DOHH2 (cell line): Measurements from ENCODE around the gene TMCO5A.

Experiments used
- H3F3A ChIP-seq: fragments of 200-600 bp; sonication (generic), shearing (Covaris generic); 2 replicates; pipeline ENCODE4 v1.6.0; 2016; ENCODE audit warnings: antibody characterized with exemption, mild to moderate bottlenecking; ENCODE audit not compliant: control insufficient read depth, insufficient read depth
- H3K27ac ChIP-seq: fragments of 200-600 bp; sonication (generic); 2 replicates; pipeline ENCODE4 v1.5.1; 2014; ENCODE audit warnings: low read depth, mild to moderate bottlenecking, low read length, moderate library complexity
- H3K27me3 ChIP-seq: fragments of 200-600 bp; sonication (generic); 2 replicates; pipeline ENCODE4 v1.6.1; 2014; ENCODE audit warnings: mild to moderate bottlenecking, low read length, mixed read lengths; ENCODE audit not compliant: control insufficient read depth
- H3K36me3 ChIP-seq: fragments of 200-600 bp; sonication (generic); 2 replicates; pipeline ENCODE4 v1.6.1; 2014; ENCODE audit warnings: mild to moderate bottlenecking, low read length, moderate library complexity, mixed read lengths; ENCODE audit not compliant: control insufficient read depth
- H3K4me1 ChIP-seq: fragments of 200-600 bp; sonication (generic); 2 replicates; pipeline ENCODE4 v1.6.1; 2014; ENCODE audit warnings: mild to moderate bottlenecking, low read length, mixed read lengths; ENCODE audit not compliant: control insufficient read depth
- H3K4me2 ChIP-seq: fragments of 200-600 bp; sonication (generic); 2 replicates; pipeline ENCODE4 v1.6.0; 2014; ENCODE audit warnings: mild to moderate bottlenecking, low read length, moderate library complexity
- H3K4me3 ChIP-seq: fragments of 200-600 bp; sonication (generic); 2 replicates; pipeline ENCODE4 v1.5.1; 2014; ENCODE audit warnings: mild to moderate bottlenecking, low read length, mixed read lengths
- H3K79me2 ChIP-seq: fragments of 200-600 bp; sonication (generic); 2 replicates; pipeline ENCODE4 v1.6.1; 2014; ENCODE audit warnings: mild to moderate bottlenecking, low read length, mixed read lengths; ENCODE audit not compliant: control insufficient read depth
- H3K9me2 ChIP-seq: fragments of 200-600 bp; sonication (generic); replicated peaks from 2 replicates; pipeline ENCODE4 v1.6.1; 2014; ENCODE audit warnings: mild to moderate bottlenecking, low read length, mixed read lengths; ENCODE audit not compliant: control insufficient read depth
- H3K9me3 ChIP-seq: fragments of 200-600 bp; sonication (generic); 2 replicates; pipeline ENCODE4 v1.6.1; 2014; ENCODE audit warnings: antibody characterized with exemption, low read length, mixed read lengths; ENCODE audit not compliant: control insufficient read depth, insufficient read depth
- H4K20me1 ChIP-seq: fragments of 200-600 bp; sonication (generic); 2 replicates; pipeline ENCODE4 v1.6.0; 2014; ENCODE audit warnings: low read depth, mild to moderate bottlenecking, antibody characterized with exemption, low read length, moderate library complexity; ENCODE audit not compliant: control insufficient read depth, insufficient read depth
- EZH2phosphoT487 ChIP-seq: fragments of 200-600 bp; sonication (generic); IDR thresholded peaks from 2 replicates; pipeline ENCODE4 v1.6.1; 2017; ENCODE audit warnings: borderline replicate concordance, mild to moderate bottlenecking, antibody characterized with exemption, low read length, moderate library complexity, mixed read lengths
- TF ChIP-seq, protein P1 (sequence below): fragments of 200-600 bp; sonication (generic); IDR thresholded peaks from one replicate; pipeline ENCODE4 v1.5.1; 2014; ENCODE audit warnings: antibody characterized with exemption, mild to moderate bottlenecking, low read depth, low read length; ENCODE audit not compliant: poor library complexity, severe bottlenecking

The TMCO5A gene

DNA sequence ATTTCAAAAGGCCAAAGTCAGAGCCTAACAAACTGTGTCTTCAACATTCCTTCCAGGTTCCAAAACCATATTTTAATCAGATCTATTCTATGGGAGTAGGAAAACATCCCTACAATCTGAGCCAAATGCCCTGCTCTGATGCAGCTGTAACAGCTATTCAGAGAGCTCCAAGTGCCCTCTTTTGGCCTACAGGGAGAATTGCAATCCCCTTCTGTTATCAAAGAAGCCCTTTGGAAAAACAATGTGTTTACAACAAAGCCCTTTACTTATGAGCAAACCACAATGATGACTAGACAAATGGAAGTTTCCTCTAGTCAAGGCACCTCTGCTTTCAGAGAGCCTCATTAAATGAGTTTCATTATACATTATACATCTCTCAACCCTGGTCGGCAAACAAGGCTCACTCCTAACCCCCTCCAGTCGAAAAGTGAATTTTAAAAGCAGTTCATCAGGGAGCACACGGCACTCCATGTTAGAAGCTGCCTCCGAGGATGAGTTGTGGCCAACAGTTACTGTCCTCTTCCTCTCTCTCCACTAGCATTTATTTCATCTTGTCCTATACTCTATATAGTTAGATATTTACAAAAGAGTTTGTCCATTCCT is 42.6 kb upstream of the TMCO5A start:
- H3K9me3 ChIP-seq, result no peaks in the 10 kb centered on the region
- H3K27ac ChIP-seq, result no peak overlapping the region
- no peaks in the 10 kb centered on the region for H3K79me2 ChIP-seq
- no peaks in the 10 kb centered on the region for H3K4me1 ChIP-seq
- H3F3A ChIP-seq, result no peaks in the 10 kb centered on the region
- H3K9me2 ChIP-seq, result no peaks in the 10 kb centered on the region
- TF ChIP-seq EZH2phosphoT487, result no peak
- TF ChIP-seq, protein P1, sequence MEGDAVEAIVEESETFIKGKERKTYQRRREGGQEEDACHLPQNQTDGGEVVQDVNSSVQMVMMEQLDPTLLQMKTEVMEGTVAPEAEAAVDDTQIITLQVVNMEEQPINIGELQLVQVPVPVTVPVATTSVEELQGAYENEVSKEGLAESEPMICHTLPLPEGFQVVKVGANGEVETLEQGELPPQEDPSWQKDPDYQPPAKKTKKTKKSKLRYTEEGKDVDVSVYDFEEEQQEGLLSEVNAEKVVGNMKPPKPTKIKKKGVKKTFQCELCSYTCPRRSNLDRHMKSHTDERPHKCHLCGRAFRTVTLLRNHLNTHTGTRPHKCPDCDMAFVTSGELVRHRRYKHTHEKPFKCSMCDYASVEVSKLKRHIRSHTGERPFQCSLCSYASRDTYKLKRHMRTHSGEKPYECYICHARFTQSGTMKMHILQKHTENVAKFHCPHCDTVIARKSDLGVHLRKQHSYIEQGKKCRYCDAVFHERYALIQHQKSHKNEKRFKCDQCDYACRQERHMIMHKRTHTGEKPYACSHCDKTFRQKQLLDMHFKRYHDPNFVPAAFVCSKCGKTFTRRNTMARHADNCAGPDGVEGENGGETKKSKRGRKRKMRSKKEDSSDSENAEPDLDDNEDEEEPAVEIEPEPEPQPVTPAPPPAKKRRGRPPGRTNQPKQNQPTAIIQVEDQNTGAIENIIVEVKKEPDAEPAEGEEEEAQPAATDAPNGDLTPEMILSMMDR, result peak; percentile 69
- H3K36me3 ChIP-seq, result no peaks in the 10 kb centered on the region
- no peaks in the 10 kb centered on the region; the same call in 1 of the 2 replicates for H3K27me3 ChIP-seq
- H4K20me1 ChIP-seq, result no peaks in the 10 kb centered on the region
- H3K4me3 ChIP-seq, result no peak overlapping the region
- H3K4me2 ChIP-seq, result no peak overlapping the region

DNA sequence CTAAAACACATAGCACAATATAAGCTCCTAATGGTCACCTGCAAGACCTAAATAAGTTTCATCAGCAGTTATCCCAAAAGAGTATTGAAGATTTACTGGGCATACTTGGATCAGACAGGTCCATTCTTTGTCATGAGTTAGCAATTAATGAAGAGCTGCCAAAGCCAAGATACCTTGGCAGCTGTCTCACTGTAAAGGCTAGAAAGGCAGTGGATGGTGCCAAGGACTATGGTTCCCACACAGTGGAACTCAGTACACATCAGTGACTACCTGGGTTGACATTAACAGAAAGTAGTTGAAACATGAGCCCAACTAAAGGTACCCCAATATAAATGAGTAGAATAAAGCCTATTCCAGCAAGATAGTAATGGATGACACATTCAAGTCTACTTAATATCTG is 41.1 kb upstream of the TMCO5A start:
- Histone ChIP-seq H3K27me3 (no peaks in the 10 kb centered on the region; the same call in 1 of the 2 replicates), H3K4me3 (no peak overlapping the region), H3F3A (no peaks in the 10 kb centered on the region), H3K9me3 (no peaks in the 10 kb centered on the region), H3K4me1 (no peaks in the 10 kb centered on the region), H3K9me2 (no peaks in the 10 kb centered on the region), H3K27ac (no peak overlapping the region), H3K36me3 (no peaks in the 10 kb centered on the region), H3K4me2 (no peak overlapping the region), H3K79me2 (no peaks in the 10 kb centered on the region), H4K20me1 (no peaks in the 10 kb centered on the region)
- no peak for TF ChIP-seq EZH2phosphoT487
- TF ChIP-seq, protein P1, result no peak

DNA sequence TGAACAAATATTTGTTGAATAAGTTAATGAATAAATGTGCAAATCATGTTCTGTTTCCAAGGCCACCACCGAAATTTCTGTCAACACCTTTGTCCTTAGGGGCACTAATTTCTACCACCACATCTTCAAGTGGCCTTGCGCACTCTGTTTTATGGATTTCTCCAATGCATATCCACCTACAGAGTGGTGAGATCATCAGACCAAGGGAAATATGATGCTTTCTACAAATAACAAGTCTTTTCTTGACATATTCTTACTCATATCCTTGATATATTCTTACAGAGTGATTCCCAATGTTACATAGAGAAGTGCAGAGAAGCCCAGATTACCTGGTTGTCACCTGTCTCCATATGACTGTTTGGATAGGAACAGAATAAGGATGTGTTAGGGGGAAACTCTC is 36.1 kb upstream of the TMCO5A start:
- TF ChIP-seq, protein P1, result no peak
- TF ChIP-seq EZH2phosphoT487, result no peak
- H4K20me1 ChIP-seq, result no peaks in the 10 kb centered on the region
- no peaks in the 10 kb centered on the region for H3K36me3 ChIP-seq
- H3K4me1 ChIP-seq, result no peaks in the 10 kb centered on the region
- no peaks in the 10 kb centered on the region for H3K79me2 ChIP-seq
- H3K4me2 ChIP-seq, result no peak overlapping the region
- no peaks in the 10 kb centered on the region for H3K9me2 ChIP-seq
- no peaks in the 10 kb centered on the region for H3F3A ChIP-seq
- H3K4me3 ChIP-seq, result no peak overlapping the region
- H3K27ac ChIP-seq, result no peak overlapping the region
- H3K27me3 ChIP-seq, result no peaks in the 10 kb centered on the region; the same call in 1 of the 2 replicates
- no peaks in the 10 kb centered on the region for H3K9me3 ChIP-seq
